CD4-positive, CD25-positive, alpha-beta regulatory T cell (primary cell): ENCODE data around the gene BACH2. TPM values are rescaled to one million over a fixed set of nuclear protein-coding genes. Genes with fewer than 3 reads are reported as not detected.

Experiments
- ATAC-seq, 2 donors: fragments of 150-1000 bp; cut with Tn5 transposase; one replicate each; pipeline ENCODE4 v1.10.0; 2021; ENCODE audit warnings: low read depth in 2 of 2, moderate number of reproducible peaks in 2 of 2, moderate library complexity in 1 of 2
- DNase-seq, 3 donors: peaks; one replicate each; pipeline versions ENCODE4 v3.0.0 to v3.0.0-alpha.2; 2012 to 2022; ENCODE audit warnings: mixed read lengths in 1 of 3
- H3K27ac ChIP-seq: one replicate; pipeline ENCODE4 v1.7.0; 2013; ENCODE audit warnings: mild to moderate bottlenecking, low read length; ENCODE audit not compliant: insufficient read depth, poor library complexity, severe bottlenecking
- H3K27me3 ChIP-seq: one replicate; pipeline ENCODE4 v1.7.0; 2013; ENCODE audit warnings: low read length; ENCODE audit not compliant: control insufficient read depth, insufficient read depth
- H3K36me3 ChIP-seq: one replicate; pipeline ENCODE4 v1.7.0; 2013; ENCODE audit warnings: mild to moderate bottlenecking, low read length, moderate library complexity; ENCODE audit not compliant: control insufficient read depth, insufficient read depth
- H3K4me1 ChIP-seq: 2 replicates; pipeline ENCODE4 v1.7.0; 2013; ENCODE audit warnings: mild to moderate bottlenecking, low read length; ENCODE audit not compliant: insufficient read depth, control insufficient read depth, poor library complexity, severe bottlenecking
- H3K4me3 ChIP-seq: one replicate; pipeline ENCODE4 v1.7.0; 2013; ENCODE audit warnings: low read depth, mild to moderate bottlenecking, low read length, moderate library complexity
- H3K9me3 ChIP-seq, 2 experiments: 1 replicate in 1 of 2; 2 replicates in 1 of 2; pipeline ENCODE4 v1.7.0; 2013; ENCODE audit warnings: low read length in 2 of 2, mild to moderate bottlenecking in 1 of 2, moderate library complexity in 1 of 2; ENCODE audit not compliant: control insufficient read depth in 2 of 2
- H3K27ac Mint-ChIP-seq, 3 donors: one replicate each; pipeline ENCODE4 v1.8.0; 2020 to 2022; ENCODE audit warnings: mild to moderate bottlenecking in 3 of 3, mixed read lengths in 3 of 3, moderate library complexity in 2 of 3
- H3K27me3 Mint-ChIP-seq: one replicate; pipeline ENCODE4 v1.8.0; 2022; ENCODE audit warnings: mild to moderate bottlenecking, mixed read lengths
- H3K36me3 Mint-ChIP-seq: one replicate; pipeline ENCODE4 v1.8.0; 2020; ENCODE audit warnings: mixed read lengths
- H3K4me1 Mint-ChIP-seq, 4 donors: one replicate each; pipeline ENCODE4 v1.8.0; 2020 to 2022; ENCODE audit warnings: mixed read lengths in 4 of 4, mild to moderate bottlenecking in 1 of 4
- H3K4me3 Mint-ChIP-seq, 4 donors: one replicate each; pipeline ENCODE4 v1.8.0; 2020 to 2022; ENCODE audit warnings: mild to moderate bottlenecking in 4 of 4, mixed read lengths in 4 of 4, moderate library complexity in 3 of 4
- H3K9me3 Mint-ChIP-seq, 7 donors: one replicate each; pipeline ENCODE4 v1.8.0; 2020 to 2022; ENCODE audit warnings: mixed read lengths in 7 of 7, mild to moderate bottlenecking in 3 of 7, moderate library complexity in 2 of 7
- polyA plus RNA-seq, 4 donors: library from polyadenylated mRNA; unstranded; fragments of 300-500 nt; fragmentation: Illumina TruSeq; gene quantifications; one replicate each; pipeline ENCODE4 v1.2.3, GENCODE V29; 2021
- total RNA-seq: library from RNA; stranded (reverse); gene quantifications from one replicate; pipeline ENCODE4 v1.2.3, GENCODE V29; 2022

The BACH2 gene
- total and polyA plus RNA-seq, 5 donors from 2014 or later, result 3.8 to 51.3 (median 7.1) TPM

DNA sequence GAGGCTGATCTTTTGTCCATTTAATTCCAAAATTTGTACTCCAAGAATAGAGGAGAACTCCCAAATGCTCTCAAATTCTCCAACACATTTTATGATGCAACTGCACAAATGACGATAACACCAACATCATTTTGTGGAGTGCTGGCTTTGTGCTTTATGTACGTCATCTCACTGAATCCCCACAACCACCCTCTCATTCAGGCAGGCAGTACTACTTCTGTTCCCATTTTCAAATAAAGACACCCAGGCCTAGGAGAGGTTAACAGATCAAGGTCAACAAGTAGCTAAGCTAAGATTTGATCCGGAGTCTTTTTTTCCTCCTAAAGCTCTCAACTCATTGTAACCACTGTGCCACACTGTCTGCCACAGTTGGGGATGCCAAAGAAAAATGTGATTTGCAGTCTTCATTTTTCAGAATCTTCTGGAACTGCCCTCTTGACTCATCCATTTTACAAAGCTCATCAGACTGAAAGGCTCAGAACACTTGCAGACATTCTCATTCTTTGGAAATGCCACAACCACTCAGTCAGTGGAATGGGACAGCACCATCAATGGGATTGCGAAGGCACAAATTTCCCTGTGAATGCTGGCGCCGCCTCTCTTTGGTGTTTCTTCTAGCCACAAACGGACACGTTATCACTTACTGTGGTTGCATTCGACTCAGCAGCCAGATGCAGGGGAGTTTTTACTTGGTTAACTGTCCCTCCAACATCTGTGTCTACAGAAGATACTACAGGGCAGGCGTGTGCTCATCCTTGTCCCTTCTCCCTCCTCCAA is 217.9 kb downstream of the BACH2 start:
- no peak for ATAC-seq
- H3K27me3 ChIP-seq, result peaks cover 27% of the 10 kb centered on the region
- Mint-ChIP-seq H3K27me3 (peaks cover 56% of the 10 kb centered on the region), H3K4me3 (peak overlapping the region; percentile 69 to 93 (median 92)), H3K9me3 (no peaks in the 10 kb centered on the region), H3K36me3 (peaks cover 7% of the 10 kb centered on the region), H3K27ac (peak overlapping the region; percentile 87 to 96 (median 92)), H3K4me1 (peaks cover 21 to 95% (median 50%) of the 10 kb centered on the region in 4 donors)
- H3K27ac ChIP-seq, result no peak overlapping the region
- H3K9me3 ChIP-seq, result no peaks in the 10 kb centered on the region
- peaks cover 42% of the 10 kb centered on the region for H3K4me1 ChIP-seq
- DNase-seq, result peak in 1 of 3 donors; percentile 32
- no peaks in the 10 kb centered on the region for H3K36me3 ChIP-seq
- peak overlapping the region; percentile 90 for H3K4me3 ChIP-seq

DNA sequence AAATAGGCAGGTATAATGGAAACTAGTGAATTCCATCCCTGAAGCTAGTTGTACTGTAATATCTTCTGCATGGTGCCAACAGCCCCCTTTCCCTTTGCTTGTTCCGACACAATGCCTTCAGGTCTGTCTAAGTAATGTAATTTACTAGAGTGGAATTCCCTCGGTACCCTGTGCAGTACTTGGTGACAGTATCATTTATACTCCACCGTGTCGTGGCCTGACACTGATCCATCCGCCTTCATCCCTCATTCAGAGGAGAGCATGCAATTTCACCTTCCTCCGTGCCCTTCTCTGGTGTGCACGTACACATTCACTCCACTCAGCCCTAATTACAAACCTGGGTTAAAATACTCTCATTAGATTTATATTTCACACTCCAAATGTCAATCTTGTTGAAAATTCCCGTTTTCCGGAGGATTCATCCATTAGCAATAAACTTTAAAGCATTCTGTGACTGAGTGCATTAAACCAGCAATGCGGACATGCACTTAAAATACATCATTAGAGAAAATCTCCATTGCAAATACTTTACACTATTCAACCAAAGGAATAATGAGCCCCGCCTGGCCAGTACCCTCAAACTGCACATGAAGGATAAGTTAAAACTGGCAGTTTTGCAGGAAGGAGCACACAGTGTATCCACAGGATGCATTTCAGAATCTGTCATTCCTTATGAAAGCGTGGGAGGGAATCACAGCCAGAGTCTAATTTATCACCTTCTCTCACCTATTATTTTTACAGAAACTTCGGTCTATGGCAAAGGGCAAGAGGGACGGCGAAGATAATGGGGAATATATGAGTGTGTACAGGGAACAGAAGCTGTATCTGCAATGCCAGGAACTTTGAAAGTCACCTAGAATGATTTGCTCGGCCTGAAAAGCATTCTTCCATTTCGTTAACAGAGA is 219.9 kb downstream of the BACH2 start:
- no peak for DNase-seq
- Mint-ChIP-seq H3K36me3 (peaks cover 10% of the 10 kb centered on the region), H3K9me3 (no peaks in the 10 kb centered on the region)

DNA sequence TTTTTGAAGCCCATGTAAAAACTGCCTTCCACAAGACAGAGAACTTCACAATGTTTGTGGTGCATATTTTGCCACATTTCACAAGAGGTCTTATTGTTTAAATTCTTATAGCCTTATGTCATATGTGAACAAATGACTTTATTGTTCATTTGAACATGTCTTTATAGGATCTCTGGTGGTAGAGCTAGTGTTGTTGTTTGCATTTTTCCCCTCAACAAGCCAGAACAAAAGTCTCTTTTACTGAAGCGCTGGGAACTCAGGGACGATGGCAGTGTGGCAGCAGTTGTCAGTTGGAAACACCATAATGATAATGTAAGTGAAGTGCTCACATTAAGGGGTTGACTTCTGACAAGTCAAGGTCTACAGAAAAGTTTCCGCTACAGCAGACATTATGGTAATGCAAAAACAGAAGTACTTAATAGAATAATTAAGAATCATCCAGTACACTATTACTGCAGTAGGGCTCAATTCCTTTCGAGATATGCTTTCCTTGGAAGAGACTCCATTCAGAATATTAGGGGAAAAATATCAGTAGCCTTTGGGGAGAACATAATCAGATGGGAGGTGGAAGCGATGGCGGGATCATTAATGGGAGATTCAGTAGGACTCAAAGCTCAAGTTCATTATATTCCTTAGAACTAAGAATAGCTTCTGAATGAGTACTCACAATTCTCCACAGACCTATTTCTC is 222.3 kb downstream of the BACH2 start:
- H3K36me3 ChIP-seq, result no peaks in the 10 kb centered on the region
- H3K4me1 ChIP-seq, result no peaks in the 10 kb centered on the region
- H3K27me3 Mint-ChIP-seq, result peaks cover 44% of the 10 kb centered on the region
- H3K27ac Mint-ChIP-seq, result peak overlapping the region in 2 of 3 donors; percentile 1 to 39
- peaks cover 9 to 92% (median 40%) of the 10 kb centered on the region in 4 donors for H3K4me1 Mint-ChIP-seq
- H3K27ac ChIP-seq, result no peak overlapping the region
- no peaks in the 10 kb centered on the region for H3K9me3 ChIP-seq
- peak overlapping the region in 1 of 4 donors; percentile 22 for H3K4me3 Mint-ChIP-seq
- no peak for ATAC-seq
- no peak overlapping the region for H3K4me3 ChIP-seq
- H3K27me3 ChIP-seq, result peaks cover 13% of the 10 kb centered on the region
- no peaks in the 10 kb centered on the region for H3K9me3 Mint-ChIP-seq
- peaks cover 21% of the 10 kb centered on the region for H3K36me3 Mint-ChIP-seq
- DNase-seq, result no peak

More for the DNA sequence above, 219.9 kb downstream of the BACH2 start:
- no peak for ATAC-seq
- H3K4me1 ChIP-seq, result peaks cover 24% of the 10 kb centered on the region
- H3K36me3 ChIP-seq, result no peaks in the 10 kb centered on the region
- Mint-ChIP-seq H3K4me3 (peak overlapping the region in 3 of 4 donors; percentile 10 to 26 (median 20)), H3K4me1 (peaks cover 28 to 96% (median 52%) of the 10 kb centered on the region in 4 donors), H3K27me3 (peaks cover 53% of the 10 kb centered on the region), H3K27ac (peak overlapping the region in 1 of 3 donors; percentile 7)
- no peak overlapping the region for H3K27ac ChIP-seq
- no peaks in the 10 kb centered on the region for H3K9me3 ChIP-seq
- H3K4me3 ChIP-seq, result no peak overlapping the region
- peaks cover 18% of the 10 kb centered on the region for H3K27me3 ChIP-seq

DNA sequence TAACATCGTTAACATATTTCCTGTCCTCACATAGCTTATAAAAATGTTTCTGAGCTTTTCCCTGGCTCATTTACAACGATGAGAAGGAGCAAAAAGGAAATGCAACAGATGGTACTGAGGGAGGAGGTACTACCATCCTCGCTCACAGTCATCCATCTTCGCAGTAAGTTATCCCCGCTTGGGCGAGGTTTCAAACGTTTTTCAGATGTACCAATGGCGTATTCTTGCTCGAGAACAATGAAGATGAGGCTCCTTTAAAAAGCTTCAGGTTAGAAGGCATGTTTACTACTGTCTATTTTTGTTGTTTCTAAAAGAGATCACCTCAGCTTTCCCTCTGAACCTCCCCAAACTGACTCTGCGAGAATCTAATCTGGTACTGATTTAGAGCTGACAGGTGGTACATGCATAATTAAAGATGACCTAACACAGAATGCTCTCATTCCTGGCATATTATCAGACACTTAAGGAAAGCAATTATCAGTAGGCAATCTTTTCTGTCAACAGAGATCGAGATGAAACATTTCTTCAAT is 223.6 kb downstream of the BACH2 start:
- Histone ChIP-seq H3K4me3 (no peak overlapping the region), H3K36me3 (no peaks in the 10 kb centered on the region), H3K9me3 (no peaks in the 10 kb centered on the region), H3K27me3 (peaks cover 3% of the 10 kb centered on the region), H3K27ac (no peak overlapping the region), H3K4me1 (no peaks in the 10 kb centered on the region)
- H3K27ac Mint-ChIP-seq, result peak overlapping the region; percentile 34 to 82 (median 49)
- peak in 1 of 2 donors; percentile 28 for ATAC-seq
- peaks cover 26% of the 10 kb centered on the region for H3K36me3 Mint-ChIP-seq
- H3K4me3 Mint-ChIP-seq, result peak overlapping the region in 2 of 4 donors; percentile 42 to 72
- H3K4me1 Mint-ChIP-seq, result peaks cover 4 to 91% (median 37%) of the 10 kb centered on the region in 4 donors
- peak in 1 of 3 donors; percentile 28 for DNase-seq
- peaks cover 33% of the 10 kb centered on the region for H3K27me3 Mint-ChIP-seq
- no peaks in the 10 kb centered on the region for H3K9me3 Mint-ChIP-seq

DNA sequence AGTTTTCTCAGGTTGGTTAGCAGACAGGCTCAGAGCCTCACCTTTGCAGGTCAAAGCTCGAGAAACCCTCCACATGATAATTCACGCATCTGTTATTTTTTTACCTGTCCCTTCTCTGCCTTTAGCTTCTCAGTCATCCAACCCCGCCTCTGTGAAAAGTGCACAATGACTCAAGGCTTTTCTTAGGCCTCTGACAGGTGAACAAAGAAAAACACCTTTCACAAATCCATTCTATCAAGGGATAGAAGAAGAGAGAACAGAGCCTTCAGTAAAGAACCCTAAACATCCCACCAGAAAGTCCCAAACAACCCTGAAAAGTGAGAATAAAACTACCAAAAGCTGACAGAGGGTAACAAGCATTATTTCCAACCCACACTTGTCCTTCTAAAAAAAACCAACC is 224.1 kb downstream of the BACH2 start:
- Mint-ChIP-seq H3K27me3 (peaks cover 33% of the 10 kb centered on the region), H3K9me3 (no peaks in the 10 kb centered on the region), H3K4me3 (peak overlapping the region in 2 of 4 donors; percentile 42 to 72), H3K27ac (peak overlapping the region; percentile 34 to 82 (median 49)), H3K4me1 (peaks cover 4 to 89% (median 37%) of the 10 kb centered on the region in 4 donors), H3K36me3 (peaks cover 26% of the 10 kb centered on the region)
- Histone ChIP-seq H3K36me3 (no peaks in the 10 kb centered on the region), H3K27ac (no peak overlapping the region), H3K4me1 (no peaks in the 10 kb centered on the region), H3K9me3 (no peaks in the 10 kb centered on the region), H3K27me3 (peaks cover 3% of the 10 kb centered on the region), H3K4me3 (no peak overlapping the region)
- no peak for ATAC-seq
- peak in 1 of 3 donors; percentile 27 for DNase-seq

DNA sequence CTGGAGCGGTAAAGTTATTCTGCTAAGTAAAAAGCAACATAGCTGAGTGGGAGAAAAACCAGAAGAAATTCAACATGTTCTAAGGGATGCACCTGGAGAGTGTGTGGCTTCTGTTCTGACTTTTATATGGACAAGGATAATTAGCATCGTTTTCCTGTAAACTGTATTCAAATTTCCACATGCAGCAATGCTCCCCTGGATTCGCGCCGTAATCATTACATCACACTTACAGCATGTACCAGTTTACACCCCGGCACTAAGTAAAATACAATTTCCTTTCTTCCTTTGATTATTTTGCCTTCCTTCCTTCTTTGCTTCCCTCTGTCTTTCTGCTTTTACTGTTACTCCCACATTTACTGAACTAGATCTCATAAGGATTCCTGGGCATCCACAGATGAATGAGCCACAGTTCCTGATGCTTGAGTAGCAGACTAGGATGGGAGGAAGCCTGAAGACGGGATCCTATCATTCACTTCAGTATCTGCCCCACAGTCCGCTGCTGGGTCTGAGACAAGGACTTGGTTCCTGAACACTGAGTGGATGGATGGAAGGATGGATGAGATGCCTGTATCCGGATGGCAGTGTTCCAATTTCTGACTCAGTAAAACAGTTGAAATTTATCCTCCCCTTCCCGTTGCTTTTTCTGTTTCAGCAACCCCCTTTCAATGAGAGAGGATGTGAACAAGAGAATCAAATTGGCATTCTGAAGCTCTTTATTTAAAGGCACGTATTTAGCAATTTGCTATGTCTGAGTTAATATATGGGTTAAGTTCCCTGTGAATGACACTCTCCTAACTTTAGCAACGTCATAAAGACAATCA is 227.7 kb downstream of the BACH2 start:
- no peaks in the 10 kb centered on the region for H3K4me1 ChIP-seq
- no peaks in the 10 kb centered on the region for H3K27me3 ChIP-seq
- peaks cover 4 to 83% (median 33%) of the 10 kb centered on the region in 4 donors for H3K4me1 Mint-ChIP-seq
- H3K27ac ChIP-seq, result no peak overlapping the region
- no peak for DNase-seq
- peak overlapping the region in 1 of 4 donors; percentile 31 for H3K4me3 Mint-ChIP-seq
- peak overlapping the region in 1 of 3 donors; percentile 75 for H3K27ac Mint-ChIP-seq
- no peaks in the 10 kb centered on the region for H3K36me3 ChIP-seq
- no peak for ATAC-seq
- H3K9me3 ChIP-seq, result no peaks in the 10 kb centered on the region
- no peak overlapping the region for H3K4me3 ChIP-seq
- H3K36me3 Mint-ChIP-seq, result peaks cover 39% of the 10 kb centered on the region
- peaks cover 28% of the 10 kb centered on the region for H3K27me3 Mint-ChIP-seq
- H3K9me3 Mint-ChIP-seq, result peaks cover 0 to 2% (median 0%) of the 10 kb centered on the region in 7 donors
